NCI-H2029 treated with DMSO at 0.1 percent for 48 hours (cell line): ENCODE measurements around the gene COX8A.
"Not testable (repeated sequence)": the region's sequence is repeated elsewhere in the genome, so short reads cannot be mapped to it uniquely, and the experiment has no call there.

Source experiments
- DNase-seq: peaks from one replicate; lab custom pipeline; 2025; lab: John Stamatoyannopoulos, UW

The COX8A gene, protein sequence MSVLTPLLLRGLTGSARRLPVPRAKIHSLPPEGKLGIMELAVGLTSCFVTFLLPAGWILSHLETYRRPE

DNA sequence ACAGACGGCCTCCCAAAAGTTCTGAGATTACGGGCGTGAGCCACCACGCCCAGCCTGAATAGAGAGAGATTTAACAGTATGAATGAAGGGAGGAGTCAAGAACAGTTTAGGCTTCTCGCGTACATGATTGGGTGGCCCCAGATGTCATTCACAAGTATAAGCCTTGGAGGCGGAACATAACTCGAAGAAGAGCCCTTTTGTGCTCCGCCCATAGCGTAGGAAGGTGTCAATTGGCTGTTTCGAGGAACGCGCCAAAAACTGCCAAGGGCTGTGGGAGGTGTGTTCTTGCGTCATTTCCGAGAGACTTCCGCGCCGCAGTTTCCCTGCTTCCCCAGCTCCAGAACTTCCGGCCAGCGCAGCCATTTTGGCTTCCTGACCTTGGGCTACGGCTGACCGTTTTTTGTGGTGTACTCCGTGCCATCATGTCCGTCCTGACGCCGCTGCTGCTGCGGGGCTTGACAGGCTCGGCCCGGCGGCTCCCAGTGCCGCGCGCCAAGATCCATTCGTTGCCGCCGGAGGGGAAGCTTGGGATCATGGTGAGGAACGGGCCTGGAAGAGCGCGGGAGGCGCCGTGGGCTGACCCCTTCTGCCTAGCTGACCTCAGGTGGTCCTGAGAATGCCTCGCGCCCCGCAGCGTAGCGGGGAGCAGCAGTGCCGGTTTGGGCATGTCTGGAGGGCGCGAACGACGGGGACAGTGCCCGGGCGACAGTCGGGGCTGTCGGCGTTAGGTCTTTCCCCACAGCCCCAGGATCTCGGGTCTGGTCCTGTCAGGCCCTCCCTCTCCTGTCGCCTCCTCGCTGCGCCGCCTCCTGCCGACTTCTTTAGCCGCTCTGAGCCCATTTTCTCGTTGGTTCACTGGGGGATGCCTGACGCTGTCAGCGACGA is at the start of gene COX8A:
Gene COX8A, plus strand, starts transcription at position 362 of the 885 bp plus-strand sequence. Its CDS starts 61 bp downstream, at position 423.
- peak; percentile 97 for DNase-seq

DNA sequence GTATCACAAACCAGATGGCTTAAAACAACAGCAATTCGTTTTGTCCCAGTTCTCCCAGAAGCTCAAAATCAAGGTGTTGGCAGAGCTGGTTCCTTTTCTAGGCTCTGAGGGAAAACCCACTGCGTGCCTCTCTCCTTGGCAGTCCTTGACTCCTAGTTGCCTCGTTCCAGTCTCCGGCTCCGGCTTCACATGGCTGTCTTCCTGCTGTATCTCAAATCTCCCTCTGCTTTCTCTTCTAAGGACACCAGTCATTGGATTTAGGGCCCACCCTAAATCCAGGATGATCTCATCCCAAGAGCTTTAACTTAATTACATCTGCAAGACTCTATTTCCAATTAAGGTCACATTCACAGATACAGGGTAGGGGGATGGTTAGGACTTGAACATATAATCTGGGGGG is 44.8 kb upstream of the COX8A start:
- no peak for DNase-seq

DNA sequence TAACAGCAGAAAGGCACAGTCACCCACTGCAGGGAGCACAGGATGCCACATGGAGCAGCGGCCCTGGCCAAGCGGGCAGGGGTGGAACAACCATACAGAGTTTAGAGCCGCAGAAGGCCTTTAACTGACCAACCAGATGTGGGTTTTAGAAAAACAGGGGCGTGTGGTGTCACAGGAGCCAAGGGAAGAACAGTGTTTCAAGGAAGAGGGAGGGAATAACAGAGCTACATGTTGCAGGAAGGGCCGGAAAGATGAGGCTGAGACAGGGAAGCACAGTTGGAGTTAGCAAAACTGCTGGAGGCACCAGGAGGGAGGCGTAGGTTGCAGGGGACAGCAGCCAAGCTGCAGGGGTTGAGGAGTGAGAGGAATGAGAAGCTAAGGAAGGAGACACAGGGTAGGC is 43.4 kb upstream of the COX8A start:
- DNase-seq = no peak

DNA sequence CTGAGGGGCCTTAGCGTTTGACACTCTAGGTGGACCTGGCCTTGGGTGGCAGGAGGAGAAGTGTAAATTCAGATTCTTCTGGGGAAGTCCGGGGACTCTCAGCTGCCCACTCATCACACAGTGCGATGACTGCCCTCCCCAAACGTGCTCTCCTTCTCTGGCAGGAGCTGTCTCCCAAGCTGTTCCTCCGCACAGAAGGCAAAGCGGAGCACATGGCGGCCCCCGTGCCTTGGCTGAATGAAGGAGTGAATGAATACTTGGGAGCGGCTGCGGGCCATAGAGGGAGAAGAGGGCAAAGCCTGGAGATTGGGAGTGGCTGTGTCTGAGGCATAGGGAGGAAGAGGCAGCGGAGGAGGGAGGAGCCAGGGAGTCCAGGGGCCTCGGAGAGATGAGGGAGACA is 42.5 kb upstream of the COX8A start:
- DNase-seq = no peak

DNA sequence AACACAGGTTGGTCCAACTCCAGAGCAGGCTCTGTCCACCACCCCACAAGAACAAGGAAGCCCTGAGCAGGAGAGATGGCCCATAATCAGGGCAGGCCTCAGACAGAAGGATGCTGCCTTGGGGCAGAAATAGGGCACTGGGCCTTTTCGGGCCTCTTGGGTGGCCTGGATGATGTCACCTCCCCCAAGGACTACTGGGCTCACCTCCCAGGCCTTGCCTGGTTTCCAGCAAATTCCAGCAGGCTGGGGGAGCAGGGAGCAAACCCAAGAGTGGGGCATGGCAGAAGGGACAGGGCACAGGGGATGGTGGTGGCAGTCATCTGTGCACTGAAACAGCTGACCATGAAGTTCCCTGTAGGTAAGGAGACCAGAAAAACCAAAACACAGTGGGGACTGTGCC is 41.0 kb upstream of the COX8A start:
- DNase-seq = no peak

DNA sequence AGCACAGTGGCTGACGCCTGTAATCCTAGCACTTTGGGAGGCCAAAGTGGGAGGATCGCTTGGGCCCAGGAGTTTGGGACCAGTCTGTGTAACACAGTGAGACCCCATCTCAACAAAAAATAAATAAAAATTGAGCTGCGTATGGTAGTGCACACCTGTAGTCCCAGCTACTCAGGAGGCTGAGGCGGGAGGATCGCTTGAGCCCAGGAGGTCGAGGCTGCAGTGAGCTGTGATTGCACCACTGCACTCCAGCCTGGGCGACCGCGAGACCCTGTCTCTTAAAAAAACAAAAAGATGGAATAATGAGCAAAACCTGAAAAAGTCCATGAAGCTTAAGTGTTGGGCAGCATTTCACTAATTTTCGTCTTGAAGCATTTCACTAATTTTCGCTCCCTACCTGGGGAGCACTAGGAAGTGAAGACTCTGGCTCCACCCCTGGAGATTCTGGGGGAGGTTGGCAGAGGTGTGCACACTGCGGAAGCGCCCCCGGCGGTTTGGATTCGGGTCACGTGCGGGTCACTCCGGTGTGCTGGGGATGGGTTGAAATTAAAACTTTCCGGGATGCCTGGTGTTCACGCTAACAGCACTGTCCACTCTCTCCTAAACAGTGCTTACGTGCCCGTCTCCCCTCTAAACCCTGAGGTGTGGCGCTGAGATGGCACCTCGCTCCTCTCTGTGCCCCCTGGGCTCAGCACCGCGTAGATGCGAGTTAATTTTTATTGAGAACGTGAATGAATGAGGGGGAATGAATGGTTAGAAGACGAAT is 36.5 kb upstream of the COX8A start:
- DNase-seq = no peak

DNA sequence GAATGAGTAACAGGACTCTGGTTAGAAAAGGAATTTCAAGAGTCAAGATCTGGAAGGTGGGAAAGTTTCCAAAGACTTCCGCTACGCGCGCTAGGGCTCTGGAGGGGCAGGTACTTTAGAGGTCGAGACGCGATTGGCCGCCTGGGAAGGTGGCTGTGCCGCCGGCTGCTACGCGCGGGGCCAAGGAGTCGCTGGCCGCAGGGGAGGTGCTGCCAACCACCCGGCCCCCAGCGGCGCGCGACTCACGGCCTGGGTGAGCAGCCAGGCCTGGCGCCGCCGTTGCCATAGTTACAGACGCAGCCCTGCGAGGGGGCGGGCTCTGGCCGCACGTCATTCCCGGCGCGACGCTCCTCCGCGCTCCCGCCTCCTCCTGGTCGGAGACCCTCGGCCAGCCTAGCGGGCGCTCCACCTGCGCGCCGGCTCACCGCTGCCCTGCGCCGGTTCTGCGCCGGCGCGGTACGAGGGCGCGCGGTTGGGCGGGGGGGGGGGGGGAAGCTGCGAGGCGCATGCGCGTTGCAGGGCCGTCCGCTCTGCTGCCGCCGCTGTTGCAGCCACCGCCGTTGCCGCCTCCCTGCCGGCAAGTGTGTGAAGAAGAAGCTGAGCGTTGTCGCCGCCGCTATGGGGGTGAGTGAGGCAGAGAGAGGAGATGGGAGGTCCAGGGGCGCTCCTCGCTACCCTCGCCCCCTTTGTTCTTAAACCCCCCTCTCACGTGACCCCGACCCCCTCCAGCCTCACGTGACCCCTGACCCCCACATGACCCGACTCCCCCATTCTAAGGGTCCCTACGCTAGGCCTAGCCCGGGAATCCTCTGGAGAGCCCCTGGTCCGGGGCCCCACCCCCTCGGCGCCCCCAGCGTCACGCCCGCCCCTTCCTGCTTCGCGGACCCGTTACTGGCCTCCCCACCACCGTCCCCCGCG is 35.7 kb upstream of the COX8A start, which contains the start of gene NAA40:
Gene NAA40, plus strand, starts transcription at position 524 of the 918 bp plus-strand sequence. Its CDS starts 95 bp downstream, at position 619.
- DNase-seq = peak; percentile 82

DNA sequence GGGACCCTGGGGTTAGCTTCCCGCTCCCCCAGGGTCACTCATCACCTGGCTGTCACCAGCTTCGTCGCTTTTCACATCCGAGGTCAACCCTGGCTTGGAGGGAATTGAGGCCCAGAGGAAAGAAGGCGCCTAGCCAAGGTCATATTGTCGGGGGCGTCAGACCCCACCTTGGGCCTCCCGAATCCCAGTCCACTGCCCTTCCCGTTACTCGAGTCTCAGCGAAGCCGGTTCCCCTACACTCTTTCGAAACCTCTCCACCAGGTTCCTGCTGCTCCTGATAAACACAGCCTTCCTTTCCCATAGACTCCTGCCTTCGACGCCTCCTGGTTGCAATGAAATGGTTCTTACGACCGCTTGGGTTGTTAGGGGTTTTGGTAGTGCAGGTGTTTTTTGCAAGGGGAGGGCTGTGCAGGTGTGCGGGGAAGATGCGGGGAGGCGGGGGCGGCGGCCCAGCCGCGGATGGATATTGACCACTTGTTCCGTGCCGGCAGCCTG is 35.0 kb upstream of the COX8A start:
- no peak for DNase-seq

DNA sequence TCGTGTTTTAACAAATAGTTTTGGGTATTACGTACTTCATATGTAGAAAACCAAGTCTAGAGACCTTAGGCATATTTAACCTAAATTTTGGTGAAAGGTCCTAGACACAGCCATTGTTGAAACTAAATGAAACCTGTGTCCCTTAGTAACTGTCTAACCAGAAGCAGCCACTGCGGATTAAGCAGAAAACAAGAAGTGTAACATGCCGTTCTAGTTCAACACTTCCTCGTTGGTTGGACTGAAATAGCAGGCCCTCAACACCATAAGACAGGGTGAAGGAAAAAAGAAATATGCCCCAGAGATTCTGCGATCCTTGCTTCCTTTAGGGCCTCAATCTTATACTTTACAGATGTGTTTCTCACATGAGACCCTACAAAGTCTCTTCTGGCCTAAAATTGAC is 33.6 kb upstream of the COX8A start:
- no peak for DNase-seq

DNA sequence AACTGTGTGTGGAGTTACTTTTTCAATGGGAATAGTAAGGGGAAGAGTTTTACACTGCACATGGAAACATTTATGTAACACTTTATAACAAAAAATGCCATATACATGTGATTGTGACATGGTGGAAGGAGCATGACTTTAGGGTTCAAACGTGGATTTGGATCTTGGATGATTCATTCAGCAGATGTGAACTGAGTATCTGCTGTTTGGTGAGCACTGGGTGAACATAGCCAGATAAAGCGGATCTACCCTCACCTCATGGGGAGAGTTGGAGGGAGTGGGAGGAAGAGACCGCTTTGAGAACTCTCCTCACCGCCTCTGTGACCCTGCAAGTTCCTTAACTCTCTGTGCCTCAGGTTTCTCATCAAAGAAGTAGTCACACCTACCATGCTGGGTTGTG is 32.5 kb upstream of the COX8A start:
- DNase-seq = no peak

DNA sequence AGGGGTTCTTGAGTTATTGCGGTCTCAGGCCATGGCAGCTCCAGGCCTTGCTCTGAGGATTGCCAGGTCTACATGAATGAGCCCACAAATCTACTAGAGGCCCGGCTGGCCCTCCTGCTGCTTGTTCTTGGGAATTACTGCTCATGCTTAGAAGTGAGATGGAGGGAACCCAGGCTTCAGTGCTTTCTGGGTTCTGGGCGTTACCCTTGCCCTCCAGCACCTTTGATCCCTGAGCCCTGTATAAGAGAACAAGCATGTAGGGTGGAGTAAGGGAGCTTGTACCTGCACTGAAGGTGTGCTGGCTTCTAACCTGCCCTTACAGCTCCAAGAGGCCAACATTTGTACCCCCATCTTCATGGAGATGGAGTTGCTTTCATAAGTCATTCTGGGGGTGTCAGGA is 31.6 kb upstream of the COX8A start:
- no peak for DNase-seq

DNA sequence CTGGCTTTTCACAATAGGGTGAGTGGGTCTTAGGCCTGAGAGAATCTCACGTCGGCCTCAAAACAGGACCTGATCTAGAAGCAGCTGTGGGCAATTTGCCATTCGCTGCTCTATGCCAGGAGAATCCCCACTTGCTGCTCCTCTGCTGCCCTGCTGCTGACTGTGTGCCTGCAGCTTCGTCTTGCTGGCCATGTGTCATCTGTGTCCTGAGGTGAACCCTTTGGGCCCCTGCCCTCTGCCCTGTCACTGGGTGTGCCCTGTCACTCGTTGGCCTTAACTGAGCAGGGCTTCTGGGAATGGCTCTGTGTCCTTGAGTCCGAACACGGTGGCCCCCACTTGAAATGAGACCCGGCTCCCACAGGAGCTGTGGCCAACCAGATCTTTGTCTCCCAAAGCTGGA is 29.4 kb upstream of the COX8A start:
- DNase-seq = no peak

DNA sequence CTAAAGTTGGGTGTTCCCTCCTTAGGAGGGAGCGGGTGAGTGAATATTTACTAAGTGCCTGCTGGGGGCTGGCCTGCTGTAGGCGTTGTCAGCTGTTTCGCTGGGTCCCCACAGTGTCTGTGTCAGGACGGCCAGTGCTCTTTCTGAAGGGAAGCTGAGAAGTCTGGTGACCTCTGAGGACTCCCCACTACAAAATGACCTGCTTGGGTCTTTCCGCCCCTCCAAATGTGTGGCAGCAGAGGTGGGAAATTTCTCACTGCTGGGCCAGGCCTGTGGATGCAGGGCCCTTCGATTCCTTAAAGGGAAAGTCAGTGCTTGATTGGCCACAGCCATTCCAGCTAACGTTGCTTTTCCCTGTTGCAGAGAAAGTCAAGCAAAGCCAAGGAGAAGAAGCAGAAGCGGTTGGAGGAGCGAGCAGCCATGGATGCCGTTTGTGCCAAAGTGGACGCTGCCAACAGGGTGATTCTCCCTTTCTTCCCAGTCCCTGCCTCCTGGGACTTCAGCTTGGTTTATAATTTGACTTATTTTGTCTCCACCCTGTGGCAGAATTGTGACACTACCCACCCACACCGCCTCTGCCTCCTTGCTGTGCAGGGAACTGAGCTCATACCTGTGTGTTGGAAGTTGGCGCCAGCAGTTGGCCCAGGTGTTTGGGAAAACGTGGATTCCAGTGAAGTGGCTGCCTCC is 28.8 kb upstream of the COX8A start:
- DNase-seq = peak; percentile 78

DNA sequence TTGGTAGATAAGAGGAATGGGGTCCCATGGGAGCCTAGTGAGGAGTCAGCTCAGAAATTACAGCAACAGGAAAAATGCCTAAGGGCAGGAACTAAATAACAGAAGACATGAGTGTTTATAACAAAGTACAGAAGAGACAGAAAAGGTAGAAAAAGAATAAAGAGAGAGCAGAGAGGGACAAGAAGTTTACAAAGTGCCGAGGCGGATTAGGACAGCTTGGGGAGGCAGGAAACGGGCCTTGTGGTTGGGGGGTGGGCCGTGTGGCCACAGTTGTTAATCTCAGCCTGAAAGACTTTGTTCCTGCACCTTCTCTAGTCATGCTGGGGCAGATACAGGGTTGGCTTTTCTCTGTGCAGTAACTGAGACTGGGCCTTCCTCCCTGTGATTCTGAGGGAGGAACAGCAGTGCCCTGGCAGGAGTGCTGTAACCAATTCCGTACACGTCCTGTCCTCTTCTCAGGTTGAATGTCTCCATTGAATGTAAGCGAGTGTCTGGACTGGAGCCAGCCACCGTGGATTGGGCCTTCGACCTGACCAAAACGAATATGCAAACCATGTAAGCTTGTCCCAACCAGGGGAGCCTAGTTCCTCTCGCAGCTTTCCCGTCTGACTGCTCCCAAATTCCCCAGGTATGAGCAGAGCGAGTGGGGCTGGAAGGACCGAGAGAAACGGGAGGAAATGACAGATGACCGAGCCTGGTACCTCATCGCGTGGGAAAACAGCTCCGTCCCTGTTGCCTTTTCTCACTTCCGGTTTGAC is 22.5 kb upstream of the COX8A start:
- no peak for DNase-seq

DNA sequence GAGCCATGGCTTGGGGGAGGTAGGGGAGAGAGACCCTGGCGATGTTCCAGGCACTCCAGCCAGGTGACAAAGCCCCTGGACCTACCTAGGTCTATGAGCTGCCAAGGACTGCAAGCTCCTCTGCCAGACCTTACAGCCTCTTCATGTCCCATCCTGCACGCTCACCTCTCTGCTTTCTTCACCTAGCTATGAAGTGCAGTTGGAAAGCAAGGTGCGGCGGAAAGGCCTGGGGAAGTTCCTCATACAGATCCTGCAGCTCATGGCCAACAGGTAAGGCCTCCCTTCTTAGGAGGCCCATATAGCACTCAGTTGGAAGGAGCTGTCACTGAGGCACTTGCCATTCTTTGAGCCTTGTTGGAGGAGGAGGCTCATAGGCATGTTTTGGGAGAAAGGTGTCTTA is 21.9 kb upstream of the COX8A start:
- DNase-seq = no peak

DNA sequence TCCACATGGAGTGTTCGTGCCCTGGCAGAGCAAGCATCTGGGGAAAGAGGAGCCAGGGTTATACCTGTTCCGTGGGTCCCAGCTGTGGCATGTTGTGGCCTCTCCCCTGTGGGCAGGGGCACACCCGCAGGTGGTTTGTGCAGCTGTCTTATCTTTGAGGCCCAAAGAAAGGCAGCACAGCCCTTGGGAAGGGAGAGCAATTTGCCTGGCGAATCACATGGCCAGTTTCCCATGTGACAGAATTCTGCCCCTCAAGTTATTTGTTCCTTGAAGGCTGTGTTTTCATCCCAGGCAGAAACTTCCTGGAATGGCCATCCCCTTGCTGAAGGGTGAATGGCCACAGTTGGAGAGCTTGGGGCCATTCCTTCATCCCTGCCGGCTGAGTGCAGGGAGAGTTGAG is 16.4 kb upstream of the COX8A start:
- no peak for DNase-seq

DNA sequence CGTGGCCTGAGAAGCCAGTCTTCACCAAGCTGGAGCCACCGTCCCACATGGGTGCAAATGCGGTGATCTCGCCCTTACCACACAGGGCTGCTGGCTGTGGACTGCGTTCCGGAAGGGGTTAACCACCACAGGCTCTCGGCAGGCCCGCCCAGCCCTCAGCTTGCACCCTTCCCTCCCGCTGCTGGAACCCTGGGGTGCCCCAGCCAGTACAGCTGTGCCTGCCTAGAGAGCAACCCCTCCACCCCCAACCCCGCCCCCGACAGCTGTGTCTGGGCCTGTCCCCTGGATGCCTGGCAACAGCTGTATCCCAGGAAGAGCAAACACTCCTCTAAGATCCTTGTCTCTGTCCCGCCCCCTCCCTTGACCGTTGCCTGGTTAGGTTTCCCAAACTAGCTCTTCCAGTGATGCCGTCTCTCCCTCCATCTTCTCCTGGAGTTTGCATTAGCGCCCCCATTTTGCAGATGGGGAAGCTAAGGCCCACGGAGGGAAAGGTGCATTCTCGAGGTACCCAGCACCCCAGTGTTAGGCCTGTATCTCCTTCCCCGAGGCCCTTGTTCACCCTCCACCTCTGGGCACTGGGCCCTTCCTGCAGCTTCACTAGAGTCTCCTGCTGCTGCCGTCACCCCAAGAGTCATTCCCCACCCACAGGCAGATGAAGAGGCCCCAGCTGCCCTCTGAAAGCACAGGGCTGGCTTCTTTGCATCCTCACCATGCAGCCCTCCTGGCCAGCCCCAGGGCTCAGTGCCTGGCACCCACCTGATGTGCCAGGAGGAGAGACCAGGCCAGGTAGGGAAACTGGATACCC is 12.6 kb upstream of the COX8A start:
- peak; percentile 13 for DNase-seq

DNA sequence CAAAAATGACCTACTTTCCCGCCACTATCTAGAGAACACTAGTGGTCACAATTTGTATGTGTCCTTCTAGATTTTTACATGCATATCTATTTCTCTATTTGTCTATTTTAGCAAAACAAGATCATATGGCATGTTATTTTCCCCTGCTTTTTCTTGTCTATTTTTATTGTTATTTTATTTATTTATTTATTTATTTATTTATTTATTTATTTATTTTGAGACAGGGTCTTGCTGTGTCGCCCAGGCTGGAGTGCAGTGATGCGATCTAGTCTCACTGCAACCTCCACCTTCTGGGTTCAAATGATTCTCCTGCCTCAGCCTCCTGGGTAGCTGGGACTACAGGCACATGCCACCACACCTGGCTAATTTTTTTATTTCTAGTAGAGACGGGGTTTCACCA is 10.5 kb upstream of the COX8A start:
- not testable (repeated sequence) for DNase-seq

DNA sequence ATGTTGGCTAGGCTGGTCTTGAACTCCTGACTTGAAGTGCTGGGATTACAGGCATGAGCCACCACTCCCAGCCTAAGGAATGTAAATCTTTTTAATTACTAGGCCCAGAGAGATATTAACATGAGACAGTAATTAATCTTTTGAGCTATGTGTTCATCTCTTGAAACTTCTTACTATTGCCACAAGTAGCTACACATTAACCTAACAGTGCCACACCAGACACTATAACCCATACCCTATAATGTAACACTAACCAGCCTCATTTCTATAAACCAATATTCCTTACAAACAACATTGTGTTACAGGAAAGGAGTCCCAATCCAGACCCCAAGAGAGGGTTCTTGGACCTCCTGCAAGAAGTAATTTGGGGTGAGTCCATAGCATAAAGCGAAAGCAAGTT is 8.0 kb upstream of the COX8A start:
- no peak for DNase-seq

DNA sequence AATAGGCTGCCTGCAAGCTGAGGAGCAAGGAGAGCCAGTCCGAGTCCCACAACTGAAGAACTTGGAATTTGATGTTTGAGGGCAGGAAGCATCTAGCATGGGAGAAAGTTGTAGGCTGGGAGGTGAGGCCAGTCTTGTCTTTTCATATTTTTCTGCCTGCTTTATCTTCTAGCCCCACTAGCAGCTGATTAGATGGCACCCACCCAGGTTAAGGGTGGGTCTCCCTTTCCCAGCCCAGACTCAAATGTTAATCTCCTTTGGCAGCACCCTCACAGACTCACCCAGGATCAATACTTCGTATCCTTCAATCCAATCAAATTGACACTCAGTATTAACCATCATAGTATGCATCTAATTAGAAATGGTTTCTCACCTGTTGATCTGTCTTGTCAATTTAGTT is 5.0 kb upstream of the COX8A start:
- DNase-seq = no peak
